Endothelial cell of umbilical vein (primary cell): ENCODE results near the gene TTC9.

Source experiments
- CTCF ChIP-seq, 2 donors: IDR thresholded peaks; 1 replicate in 1 of 2; 2 replicates in 1 of 2; pipeline ENCODE4 v1.5.1; 2011; ENCODE audit warnings: low read length in 2 of 2, mild to moderate bottlenecking in 2 of 2, moderate library complexity in 2 of 2, control low read depth in 1 of 2, inconsistent platforms in 1 of 2, low read depth in 1 of 2; ENCODE audit not compliant: insufficient read depth in 1 of 2; ENCODE audit errors: extremely low read depth in 1 of 2
- EZH2 ChIP-seq: IDR thresholded peaks from 2 replicates; pipeline ENCODE4 v1.6.1; 2012; ENCODE audit warnings: borderline replicate concordance, low read depth, mild to moderate bottlenecking, moderate library complexity, low read length, inconsistent platforms; ENCODE audit not compliant: severe bottlenecking
- FOS ChIP-seq: IDR thresholded peaks from 2 replicates; pipeline ENCODE4 v1.6.1; 2011; ENCODE audit warnings: mild to moderate bottlenecking, low read length, moderate library complexity, borderline replicate concordance; ENCODE audit not compliant: insufficient read depth
- MYC ChIP-seq: IDR thresholded peaks from one replicate; pipeline ENCODE4 v1.6.1; 2011; ENCODE audit warnings: mild to moderate bottlenecking, low read depth, low read length
- POLR2A ChIP-seq: IDR thresholded peaks from 2 replicates; pipeline ENCODE4 v1.6.1; 2012; ENCODE audit warnings: low read depth, mild to moderate bottlenecking, control low read depth, low read length

GRCh38 chr14:70680748-70681147, 39.0 kb downstream of the TTC9 start:
- TF ChIP-seq CTCF (IDR thresholded peaks at IDR 0.05; ENCODE audit: extremely low read depth in 1 of 2, insufficient read depth in 1 of 2, low read depth in 1 of 2, low read length in 2 of 2) (no peak), POLR2A (no peak), EZH2 (no peak), FOS (no peak), MYC (no peak)
